Measurements from ENCODE around the gene CD6. TPM values are rescaled to one million over a fixed set of nuclear protein-coding genes. Genes with fewer than 3 reads are reported as not detected.

The CD6 gene
- total and polyA plus RNA-seq, 8 donors = 1.1 to 2.8 (median 1.4) TPM; not detected in 2

DNA sequence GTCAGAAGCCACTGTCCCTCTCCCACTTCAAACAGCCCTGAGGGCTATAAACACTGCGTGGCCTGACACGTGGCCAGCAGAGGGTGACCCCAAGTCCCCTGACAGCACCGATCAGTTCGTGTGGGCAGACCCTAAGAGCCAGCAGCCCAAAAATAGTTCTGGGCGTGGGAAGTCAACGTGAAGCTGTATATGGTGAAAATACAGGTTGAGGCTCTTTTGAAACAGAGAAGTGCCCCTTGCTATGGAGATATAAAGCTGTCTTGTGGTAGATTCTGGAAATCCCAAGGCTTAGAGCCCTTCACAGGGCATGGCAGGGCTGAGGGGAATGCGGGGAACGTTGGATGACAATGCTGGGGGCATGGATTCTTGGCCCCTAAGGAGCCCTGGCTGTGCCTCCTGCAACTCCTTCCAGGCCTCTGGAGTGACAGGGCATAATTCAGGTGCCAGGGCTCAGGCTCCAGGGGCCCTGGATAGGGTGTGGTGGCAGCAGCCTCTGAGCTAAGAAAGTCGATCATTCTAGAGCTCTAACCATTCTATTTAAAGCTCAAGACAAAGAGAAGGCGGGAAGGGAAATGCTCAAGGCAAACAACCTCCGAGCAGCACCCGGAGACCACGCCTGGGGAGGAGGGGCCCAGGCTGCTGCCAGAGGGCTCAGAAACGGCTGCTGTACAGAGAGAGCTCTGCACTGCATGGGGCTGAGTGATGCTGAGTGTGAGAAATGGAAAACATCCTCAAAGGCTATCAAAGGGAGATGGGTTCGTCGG is 70.5 kb downstream of the CD6 start:
- Histone ChIP-seq H3K36me3 (no peaks in the 10 kb centered on the region), H3K27ac (peak overlapping the region; percentile 56 to 72 (median 69)), H3K27me3 (no peaks in the 10 kb centered on the region), H3K9me3 (no peaks in the 10 kb centered on the region), H3K4me1 (peaks cover 7 to 18% (median 13%) of the 10 kb centered on the region in 4 donors), H3K4me3 (no peak overlapping the region)
- 24 to 33% (median 30%) methylated on average over 16 of the region's 16 CpGs for WGBS, 5 donors
- intact Hi-C loops (cut with DNase I; ENCODE audit: low total_unique reads) = no loop called here
- DNase-seq = peak; percentile 72 to 94
- TF ChIP-seq, protein P1, sequence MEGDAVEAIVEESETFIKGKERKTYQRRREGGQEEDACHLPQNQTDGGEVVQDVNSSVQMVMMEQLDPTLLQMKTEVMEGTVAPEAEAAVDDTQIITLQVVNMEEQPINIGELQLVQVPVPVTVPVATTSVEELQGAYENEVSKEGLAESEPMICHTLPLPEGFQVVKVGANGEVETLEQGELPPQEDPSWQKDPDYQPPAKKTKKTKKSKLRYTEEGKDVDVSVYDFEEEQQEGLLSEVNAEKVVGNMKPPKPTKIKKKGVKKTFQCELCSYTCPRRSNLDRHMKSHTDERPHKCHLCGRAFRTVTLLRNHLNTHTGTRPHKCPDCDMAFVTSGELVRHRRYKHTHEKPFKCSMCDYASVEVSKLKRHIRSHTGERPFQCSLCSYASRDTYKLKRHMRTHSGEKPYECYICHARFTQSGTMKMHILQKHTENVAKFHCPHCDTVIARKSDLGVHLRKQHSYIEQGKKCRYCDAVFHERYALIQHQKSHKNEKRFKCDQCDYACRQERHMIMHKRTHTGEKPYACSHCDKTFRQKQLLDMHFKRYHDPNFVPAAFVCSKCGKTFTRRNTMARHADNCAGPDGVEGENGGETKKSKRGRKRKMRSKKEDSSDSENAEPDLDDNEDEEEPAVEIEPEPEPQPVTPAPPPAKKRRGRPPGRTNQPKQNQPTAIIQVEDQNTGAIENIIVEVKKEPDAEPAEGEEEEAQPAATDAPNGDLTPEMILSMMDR (IDR thresholded peaks at IDR 0.05) = no peak
- no peak for TF ChIP-seq EP300 (IDR thresholded peaks at IDR 0.05)
- no peak for TF ChIP-seq POLR2A (IDR thresholded peaks at IDR 0.05)
- peak in 2 of 3 donors; percentile 4 to 17 for TF ChIP-seq POLR2AphosphoS5 (IDR thresholded peaks at IDR 0.05)

GRCh38 chr11:61042537-61042936 is 71.1 kb downstream of the CD6 start:
- Histone ChIP-seq H3K9me3 (no peaks in the 10 kb centered on the region), H3K36me3 (no peaks in the 10 kb centered on the region), H3K27me3 (no peaks in the 10 kb centered on the region), H3K27ac (peak overlapping the region in 3 of 5 donors; percentile 3 to 69 (median 64)), H3K4me3 (no peak overlapping the region), H3K4me1 (peaks cover 7 to 16% (median 13%) of the 10 kb centered on the region in 4 donors)
- 55 to 62% (median 60%) methylated on average over 5 of the region's 5 CpGs for WGBS, 5 donors
- intact Hi-C loops (cut with DNase I; ENCODE audit: low total_unique reads) = no loop called here
- no peak for DNase-seq
- TF ChIP-seq POLR2A (IDR thresholded peaks at IDR 0.05) = no peak

DNA sequence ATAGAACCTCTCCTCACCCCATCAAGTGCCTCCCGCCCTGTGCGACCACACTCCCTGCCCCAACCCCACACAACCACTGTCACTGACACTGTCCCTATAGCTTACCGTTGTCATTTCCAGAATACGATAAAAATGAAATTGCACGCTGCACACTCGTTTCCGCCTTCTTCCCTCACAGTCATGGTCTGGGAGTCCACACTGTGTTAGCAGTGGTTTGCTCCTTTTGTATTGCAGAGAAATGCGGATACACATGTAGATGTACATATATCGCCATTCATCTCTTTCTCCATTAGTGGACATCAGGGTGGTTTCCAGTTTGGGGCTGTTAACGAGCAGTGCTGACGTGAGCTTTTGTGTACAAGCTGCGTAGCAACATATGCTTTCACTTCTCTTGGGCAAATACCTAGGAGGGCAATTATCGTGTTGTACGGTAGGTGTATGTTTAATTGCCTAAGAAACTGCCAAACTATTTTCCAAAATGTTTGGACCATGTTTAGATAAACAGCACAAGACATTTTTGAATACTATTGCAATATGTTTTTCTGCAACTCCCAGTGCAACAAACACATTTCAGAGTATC is 71.6 kb downstream of the CD6 start:
- 88 to 93% (median 90%) methylated on average over 14 of the region's 14 CpGs for whole genome bisulfite sequencing, 5 donors
- no peak for TF ChIP-seq POLR2A (IDR thresholded peaks at IDR 0.05)
- TF ChIP-seq EP300 (IDR thresholded peaks at IDR 0.05) = no peak
- no peak for TF ChIP-seq POLR2AphosphoS5 (IDR thresholded peaks at IDR 0.05)
- TF ChIP-seq, protein P1 (IDR thresholded peaks at IDR 0.05) = no peak
- intact Hi-C loops (cut with DNase I; ENCODE audit: low total_unique reads) = no loop called here
- Histone ChIP-seq H3K27ac (peak overlapping the region in 3 of 5 donors; percentile 3 to 69 (median 64)), H3K4me1 (peaks cover 7 to 16% (median 10%) of the 10 kb centered on the region in 4 donors), H3K4me3 (no peak overlapping the region), H3K27me3 (no peaks in the 10 kb centered on the region), H3K36me3 (no peaks in the 10 kb centered on the region), H3K9me3 (no peaks in the 10 kb centered on the region)
- no peak for DNase-seq

- Histone ChIP-seq H3K36me3 (no peaks in the 10 kb centered on the region), H3K27me3 (no peaks in the 10 kb centered on the region), H3K4me1 (peaks cover 7 to 12% (median 10%) of the 10 kb centered on the region in 4 donors), H3K9me3 (no peaks in the 10 kb centered on the region), H3K4me3 (no peak overlapping the region), H3K27ac (no peak overlapping the region)
- TF ChIP-seq, protein P1 (IDR thresholded peaks at IDR 0.05) = no peak
- TF ChIP-seq EP300 (IDR thresholded peaks at IDR 0.05) = no peak
- no peak for TF ChIP-seq POLR2A (IDR thresholded peaks at IDR 0.05)
- no peak for TF ChIP-seq POLR2AphosphoS5 (IDR thresholded peaks at IDR 0.05)
- DNase-seq = no peak
- intact Hi-C loops (cut with DNase I; ENCODE audit: low total_unique reads) = no loop called here
- 76 to 85% (median 83%) methylated on average over 7 of the region's 7 CpGs for WGBS, 5 donors
Observed at GRCh38 chr11:61045271-61045670, 73.8 kb downstream of the CD6 start.

All from stomach (tissue), 9 donors.